ENCODE measurements around the gene ICAM5.

Gene ICAM5

GRCh38 chr19:10292206-10292788 lies 2.5 kb downstream of the ICAM5 start:
- peak in 1 of 2 donors; percentile 72 for DNase-seq

GRCh38 chr19:10292789-10293636 lies 3.3 kb downstream of the ICAM5 start:
- DNase-seq, result no peak

DNA sequence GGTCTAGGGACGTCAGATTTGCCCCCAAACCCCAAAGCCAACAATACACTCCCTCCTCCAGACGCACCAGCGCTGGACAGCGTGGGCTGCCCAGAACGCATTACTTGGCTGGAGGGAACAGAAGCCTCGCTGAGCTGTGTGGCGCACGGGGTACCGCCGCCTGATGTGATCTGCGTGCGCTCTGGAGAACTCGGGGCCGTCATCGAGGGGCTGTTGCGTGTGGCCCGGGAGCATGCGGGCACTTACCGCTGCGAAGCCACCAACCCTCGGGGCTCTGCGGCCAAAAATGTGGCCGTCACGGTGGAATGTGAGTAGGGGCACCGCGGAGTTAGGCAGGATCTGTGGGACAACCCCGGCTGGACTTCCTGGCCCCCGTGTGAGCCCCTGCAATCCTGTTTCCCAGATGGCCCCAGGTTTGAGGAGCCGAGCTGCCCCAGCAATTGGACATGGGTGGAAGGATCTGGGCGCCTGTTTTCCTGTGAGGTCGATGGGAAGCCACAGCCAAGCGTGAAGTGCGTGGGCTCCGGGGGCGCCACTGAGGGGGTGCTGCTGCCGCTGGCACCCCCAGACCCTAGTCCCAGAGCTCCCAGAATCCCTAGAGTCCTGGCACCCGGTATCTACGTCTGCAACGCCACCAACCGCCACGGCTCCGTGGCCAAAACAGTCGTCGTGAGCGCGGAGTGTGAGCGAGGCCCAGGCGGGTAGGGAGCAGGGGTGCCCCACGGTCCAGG lies 4.0 kb downstream of the ICAM5 start:
- no peak for DNase-seq

DNA sequence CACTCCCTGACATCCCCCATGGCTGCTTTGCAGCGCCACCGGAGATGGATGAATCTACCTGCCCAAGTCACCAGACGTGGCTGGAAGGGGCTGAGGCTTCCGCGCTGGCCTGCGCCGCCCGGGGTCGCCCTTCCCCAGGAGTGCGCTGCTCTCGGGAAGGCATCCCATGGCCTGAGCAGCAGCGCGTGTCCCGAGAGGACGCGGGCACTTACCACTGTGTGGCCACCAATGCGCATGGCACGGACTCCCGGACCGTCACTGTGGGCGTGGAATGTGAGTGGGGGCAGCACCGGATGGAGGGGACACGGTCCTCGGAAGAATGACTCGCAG lies 4.6 kb downstream of the ICAM5 start:
- no peak for DNase-seq

- no peak for DNase-seq
Observed at GRCh38 chr19:10295305-10295846, 5.6 kb downstream of the ICAM5 start.

GRCh38 chr19:10295847-10296591 lies 6.3 kb downstream of the ICAM5 start:
- DNase-seq, result no peak

DNA sequence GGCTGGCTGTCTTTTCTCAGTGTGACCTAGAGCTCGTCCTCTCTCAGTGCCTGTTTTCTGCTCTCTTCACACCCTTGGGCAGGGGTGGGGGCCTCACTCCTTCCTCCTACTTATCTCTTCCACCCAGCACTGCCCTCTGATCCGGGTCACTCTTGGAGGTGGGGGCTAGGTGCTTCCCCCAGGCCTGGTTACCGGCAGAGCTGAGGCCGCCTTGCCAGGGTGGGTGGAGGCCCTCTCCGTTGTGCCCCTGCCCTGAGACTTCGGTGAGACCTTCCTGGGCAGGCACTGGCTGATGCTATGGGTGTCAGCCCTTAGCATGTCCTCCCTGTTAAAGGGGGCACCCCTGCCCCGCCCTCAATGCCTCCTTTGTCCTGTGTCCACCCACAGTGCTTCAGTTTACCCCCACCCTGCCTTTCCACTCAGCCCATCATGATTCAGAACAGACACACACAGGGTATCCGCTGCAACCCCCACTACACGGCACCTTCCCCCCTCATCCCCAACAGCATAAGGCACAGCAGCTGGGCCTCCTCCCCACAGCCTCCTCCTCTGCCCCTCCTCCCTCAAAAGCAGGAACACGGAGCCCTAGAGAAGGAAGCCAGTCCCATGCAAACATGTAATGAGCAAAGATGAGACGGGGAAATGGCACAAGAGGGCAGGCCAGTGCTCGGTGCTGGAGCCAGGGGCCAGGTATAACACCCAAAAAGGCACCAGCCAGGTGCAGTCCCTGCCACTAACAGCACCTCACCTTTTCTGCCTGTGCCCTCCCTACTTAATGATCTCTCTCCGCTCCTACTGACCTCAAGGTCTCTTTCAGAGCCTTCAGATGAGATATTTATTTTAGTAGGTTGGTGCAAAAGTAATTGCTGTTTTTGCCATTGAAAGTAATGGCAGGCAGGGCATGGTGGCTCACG lies 10.1 kb downstream of the ICAM5 start:
- DNase-seq, result peak in 1 of 2 donors; percentile 78

- peak; percentile 34 to 81 for DNase-seq
Observed at GRCh38 chr19:10305139-10305806, 15.5 kb downstream of the ICAM5 start.

GRCh38 chr19:10306327-10306726 lies 16.6 kb downstream of the ICAM5 start:
- DNase-seq, result no peak

- DNase-seq, result no peak
Observed at GRCh38 chr19:10309423-10309822, 19.7 kb downstream of the ICAM5 start, which contains the start of gene ZGLP1. TSS of gene ZGLP1 (minus strand) at chr19:10309815.

DNA sequence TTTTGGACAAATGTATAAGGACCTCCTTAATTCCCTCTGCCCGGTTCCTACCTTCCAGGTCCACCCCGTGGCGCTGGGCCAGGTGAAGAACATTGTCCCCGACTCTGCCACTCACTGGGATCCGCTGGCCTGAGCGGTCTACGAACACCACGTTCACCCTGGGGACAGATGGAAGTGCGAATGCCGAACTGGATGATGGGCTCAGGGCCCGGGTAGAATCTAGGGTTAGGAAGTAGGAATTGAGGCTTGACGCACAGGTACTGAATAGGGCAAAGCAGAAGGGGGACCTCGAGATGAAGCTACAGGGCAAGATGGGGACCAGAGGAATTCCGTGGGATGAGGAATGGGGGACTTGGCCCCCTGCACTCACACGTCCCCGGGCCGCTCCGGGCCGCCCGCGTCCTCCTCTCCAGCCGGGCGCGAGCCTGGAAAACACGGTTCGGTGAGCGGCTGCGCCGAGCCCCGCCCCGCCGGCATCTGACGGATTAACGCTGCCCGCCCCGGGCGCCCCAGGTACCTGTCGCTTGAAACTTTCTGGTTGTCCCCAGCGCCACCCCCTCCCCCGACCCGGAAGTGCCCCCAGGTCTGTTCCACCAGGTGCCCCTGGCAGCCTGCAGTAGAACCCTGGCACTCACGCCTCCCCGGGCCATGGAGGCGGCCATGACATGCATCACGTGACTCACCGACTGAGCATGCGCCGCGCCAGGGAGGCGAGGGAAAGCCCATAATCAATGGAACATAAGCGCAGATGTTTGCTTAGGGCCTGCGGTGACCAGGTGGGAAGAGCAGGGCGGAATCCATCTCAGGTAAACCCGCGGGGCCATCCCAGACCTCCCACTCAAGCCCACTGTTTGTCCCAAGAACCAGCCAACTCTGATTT lies 25.8 kb downstream of the ICAM5 start, which contains the start of gene FDX2:
Gene FDX2, minus strand, starts transcription at position 681 of the 880 bp plus-strand sequence. Its CDS starts 19 bp downstream, at position 662.
- peak in 1 of 2 donors; percentile 77 for DNase-seq

- DNase-seq, result no peak
Observed at GRCh38 chr19:10316229-10317044, 26.7 kb downstream of the ICAM5 start.

- no peak for DNase-seq
Observed at GRCh38 chr19:10317045-10317856, 27.5 kb downstream of the ICAM5 start.

DNA sequence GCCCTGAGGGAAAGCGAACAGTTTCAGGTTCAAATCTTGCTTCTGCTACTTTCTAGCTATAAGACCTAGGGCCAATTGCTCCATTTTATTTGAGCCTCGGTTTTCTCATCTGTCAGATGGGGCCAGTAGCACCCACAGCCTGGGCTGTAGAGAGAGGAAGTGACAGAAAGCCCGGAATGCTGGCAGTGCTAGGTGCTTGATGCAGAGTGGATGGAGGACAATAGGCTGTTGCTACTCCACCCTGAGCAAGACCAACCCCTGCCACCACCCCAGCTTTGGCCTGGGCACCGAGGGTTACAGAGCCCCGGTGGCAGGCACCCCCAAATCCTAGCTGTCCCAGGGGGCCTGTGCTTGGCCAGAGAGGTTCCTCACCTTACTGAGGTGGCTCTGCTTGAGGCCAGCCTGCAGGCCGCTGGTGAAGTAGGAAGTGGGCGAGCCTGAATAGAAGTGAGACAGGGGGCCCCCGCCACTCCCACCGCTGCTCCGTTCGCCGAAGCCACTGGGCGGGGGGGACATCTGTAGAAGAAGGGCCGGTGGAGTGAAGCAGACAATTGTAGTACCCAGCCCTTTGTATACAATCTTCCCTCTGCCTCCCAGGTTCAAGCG lies 28.2 kb downstream of the ICAM5 start:
- no peak for DNase-seq

DNA sequence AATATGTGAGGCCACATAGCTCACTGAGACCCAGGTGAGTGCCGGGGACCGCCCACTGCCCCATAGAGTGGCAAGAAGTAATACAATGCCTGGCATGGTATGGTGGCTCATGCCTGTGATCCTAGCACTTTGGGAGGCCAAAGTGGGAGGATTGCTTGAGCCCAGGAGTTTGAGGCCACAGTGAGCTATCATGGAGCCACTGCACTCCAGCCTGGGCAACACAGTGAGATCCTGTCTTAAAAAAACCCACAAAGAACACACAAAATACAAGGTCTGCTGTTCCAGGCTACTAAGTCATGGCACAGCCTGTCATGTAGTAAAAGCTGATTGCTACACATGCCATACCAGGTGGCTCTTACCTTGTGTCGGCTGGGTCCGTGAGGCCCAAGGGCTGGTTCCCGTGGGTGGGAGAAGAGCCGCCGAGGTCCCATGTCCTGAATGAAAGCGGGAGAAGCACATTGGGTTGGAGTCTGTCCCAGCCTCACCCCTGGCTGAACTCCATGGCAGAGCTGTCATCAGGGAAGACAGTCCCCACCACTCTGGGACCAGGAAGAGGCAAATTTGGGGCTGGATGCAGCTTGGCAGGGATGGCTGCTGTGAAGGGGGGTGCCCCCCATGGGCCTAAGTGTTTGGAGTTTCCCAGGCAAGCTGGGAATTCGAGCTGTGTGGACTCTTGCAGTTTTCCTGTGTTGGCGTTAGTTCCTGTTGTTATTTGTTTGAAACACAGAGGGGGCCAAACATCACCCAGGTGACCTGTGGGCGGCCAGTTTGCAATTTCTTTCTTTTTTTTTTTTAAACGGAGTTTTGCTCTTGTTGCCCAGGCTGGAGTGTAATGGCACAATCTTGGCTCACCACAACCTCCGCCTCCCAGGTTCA lies 29.3 kb downstream of the ICAM5 start:
- DNase-seq, result no peak

- DNase-seq, result no peak
Observed at GRCh38 chr19:10320602-10321416, 31.1 kb downstream of the ICAM5 start.
